Hematopoietic multipotent progenitor cell treated with erythropoietin and hydrocortisone succinate and interleukin-3 and kit ligand, for 15 days (in vitro differentiated cells): ENCODE results near the gene UBL4A.
A peak's percentile ranks its signal among the peaks of the same experiment; 100 is the strongest.

ENCODE experiments used
- DNase-seq: peaks from one replicate; pipeline ENCODE4 v3.0.0-alpha.2; 2015; ENCODE audit warnings: low spot score

UBL4A gene

DNA sequence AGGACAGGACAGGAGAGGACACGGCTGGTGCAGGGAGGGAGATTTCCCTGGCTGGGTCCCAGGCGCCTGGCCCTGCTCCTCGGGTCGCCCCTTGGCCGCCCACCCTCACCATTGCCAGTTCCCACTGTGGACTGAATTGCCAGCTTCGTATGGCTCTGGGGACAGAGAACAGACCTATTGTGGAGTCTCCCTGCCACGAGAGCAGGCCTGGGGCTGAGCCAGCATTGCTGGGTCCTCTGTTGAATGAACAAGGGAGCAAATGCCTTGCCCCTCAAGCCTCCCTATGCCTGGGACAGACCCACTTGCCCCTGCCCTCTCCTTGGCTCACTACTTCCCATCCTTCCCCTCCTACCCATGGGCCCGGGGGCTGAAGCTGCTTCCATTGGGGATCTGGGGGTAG is 24.0 kb downstream of the UBL4A start:
- DNase-seq = no peak

GRCh38 chrX:154460326-154460725 is 26.1 kb downstream of the UBL4A start:
- DNase-seq = no peak

DNA sequence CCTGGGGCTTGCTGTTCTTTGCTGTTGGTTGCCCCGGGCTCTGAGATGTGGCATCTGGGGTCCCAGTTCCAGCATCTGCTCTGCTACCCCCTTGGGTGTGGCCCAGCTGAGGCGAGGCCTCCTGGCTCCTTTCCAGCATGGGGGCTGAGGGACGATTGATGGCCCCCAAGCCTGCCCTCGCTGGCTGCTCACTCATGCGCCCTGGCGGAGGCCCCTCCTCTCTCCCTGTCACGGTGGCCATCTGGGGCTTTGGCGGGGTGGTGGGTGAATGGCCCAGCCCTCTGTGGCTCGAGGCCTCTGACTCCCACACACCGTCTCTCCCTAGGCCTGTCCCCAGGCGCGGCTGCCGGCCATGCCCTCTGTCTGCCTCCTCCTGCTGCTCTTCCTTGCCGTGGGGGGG is 26.6 kb downstream of the UBL4A start:
- no peak for DNase-seq

DNA sequence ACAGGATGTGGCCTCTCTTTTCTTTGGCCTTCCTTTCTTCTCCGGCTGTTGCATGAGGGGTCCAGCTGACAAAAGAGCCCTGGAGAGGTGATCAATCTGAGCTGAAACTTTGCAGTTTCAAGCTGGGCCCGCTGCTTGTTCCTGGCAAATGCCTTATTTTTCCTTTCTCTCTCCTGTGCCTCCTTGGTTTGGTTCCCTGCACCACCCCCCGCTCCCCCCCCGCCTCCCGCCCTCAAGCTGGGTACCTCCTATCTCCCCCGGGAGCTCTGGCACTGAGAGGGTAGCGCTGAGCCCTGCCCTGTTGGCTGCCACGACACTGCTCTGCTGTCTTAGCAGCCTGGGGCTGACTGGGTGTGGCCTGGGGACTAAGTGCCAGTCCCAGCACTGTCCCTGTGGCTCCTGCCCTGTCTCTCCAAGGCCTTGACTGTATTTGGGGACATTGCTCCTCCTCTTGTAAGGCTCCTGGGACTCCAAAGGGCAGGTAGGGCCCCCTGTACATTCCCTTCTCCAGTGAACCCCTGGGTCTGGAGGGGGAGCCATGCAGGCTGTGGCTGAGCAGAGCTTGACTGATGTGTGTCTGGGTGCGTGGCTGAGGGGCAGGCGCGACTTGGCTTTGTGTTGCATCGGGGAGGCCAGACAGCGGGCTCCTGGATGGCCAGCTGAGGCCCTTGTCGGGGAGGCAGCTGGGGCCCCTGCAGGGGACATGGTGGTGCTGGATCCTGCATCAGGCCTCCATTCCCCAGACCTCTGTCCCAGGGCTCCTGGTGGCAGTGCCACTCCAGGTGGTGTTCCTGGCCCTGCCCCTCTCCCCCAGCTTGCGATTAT is 27.2 kb downstream of the UBL4A start:
- DNase-seq = peak; percentile 54

GRCh38 chrX:154458116-154458953 is 28.1 kb downstream of the UBL4A start, which contains the start of gene PLXNA3:
Gene PLXNA3, plus strand, starts transcription at chrX:154458281. Its CDS starts 1,903 bp downstream, at chrX:154460184.
- DNase-seq = no peak

GRCh38 chrX:154457491-154458115 is 28.8 kb downstream of the UBL4A start:
- no peak for DNase-seq

DNA sequence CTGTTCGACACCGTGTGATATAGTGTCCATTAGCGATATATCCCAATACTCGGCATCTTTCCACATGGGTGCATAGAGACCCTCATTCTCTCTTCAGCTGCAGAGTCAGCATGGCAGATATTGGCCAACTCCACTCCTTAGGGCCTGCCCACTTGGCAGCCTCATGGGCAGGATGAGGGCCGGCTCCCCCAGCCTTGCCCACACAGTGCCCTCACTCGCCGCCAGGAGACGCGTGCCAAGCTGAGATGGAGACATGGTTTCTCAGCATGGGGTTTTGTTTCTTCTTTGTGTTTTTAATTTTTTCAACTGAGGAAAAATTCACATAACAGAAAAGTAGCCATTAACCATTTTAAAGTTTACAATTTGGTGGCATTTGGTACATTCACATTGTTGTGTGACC is 33.6 kb downstream of the UBL4A start:
- no peak for DNase-seq

GRCh38 chrX:154450312-154450711 is 36.1 kb downstream of the UBL4A start:
- no peak for DNase-seq

- DNase-seq = no peak
Observed at GRCh38 chrX:154449618-154450017, 36.8 kb downstream of the UBL4A start.

DNA sequence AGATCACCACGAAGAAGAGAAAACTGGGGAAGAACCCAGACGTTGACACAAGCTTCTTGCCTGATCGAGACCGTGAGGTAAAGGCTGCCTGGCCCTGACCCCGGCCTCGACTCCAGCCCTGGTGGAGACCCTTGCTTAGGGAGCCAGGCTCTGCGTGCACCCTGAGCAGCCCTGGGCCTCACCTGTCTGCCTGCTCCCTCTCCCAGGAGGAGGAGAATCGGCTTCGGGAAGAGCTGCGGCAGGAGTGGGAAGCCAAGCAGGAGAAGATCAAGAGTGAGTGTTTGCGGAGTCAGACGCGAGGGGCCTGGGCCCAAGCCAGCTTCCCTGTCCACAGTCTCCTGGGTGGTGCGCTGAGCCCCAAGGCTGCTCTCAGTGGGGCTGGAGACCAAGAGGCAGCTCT is 37.9 kb downstream of the UBL4A start:
- no peak for DNase-seq

DNA sequence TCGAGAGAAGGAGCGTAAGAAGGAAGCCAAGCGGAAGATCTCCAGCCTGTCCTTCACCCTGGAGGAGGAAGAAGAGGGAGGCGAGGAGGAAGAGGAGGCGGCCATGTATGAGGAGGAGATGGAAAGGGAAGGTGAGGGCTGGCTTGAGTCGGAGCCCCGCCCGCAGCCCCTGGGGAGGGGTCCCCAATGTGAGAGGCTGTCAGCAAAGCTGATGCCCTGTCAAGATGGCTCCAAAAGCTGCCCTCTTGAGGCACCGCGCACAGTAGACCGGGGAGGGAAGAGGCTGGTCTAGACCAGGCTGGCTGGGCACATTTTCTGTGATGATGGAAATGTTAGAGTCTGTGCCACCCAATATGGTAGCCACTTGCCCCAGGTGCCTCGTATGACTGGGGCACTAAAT is 40.0 kb downstream of the UBL4A start:
- DNase-seq = no peak

DNA sequence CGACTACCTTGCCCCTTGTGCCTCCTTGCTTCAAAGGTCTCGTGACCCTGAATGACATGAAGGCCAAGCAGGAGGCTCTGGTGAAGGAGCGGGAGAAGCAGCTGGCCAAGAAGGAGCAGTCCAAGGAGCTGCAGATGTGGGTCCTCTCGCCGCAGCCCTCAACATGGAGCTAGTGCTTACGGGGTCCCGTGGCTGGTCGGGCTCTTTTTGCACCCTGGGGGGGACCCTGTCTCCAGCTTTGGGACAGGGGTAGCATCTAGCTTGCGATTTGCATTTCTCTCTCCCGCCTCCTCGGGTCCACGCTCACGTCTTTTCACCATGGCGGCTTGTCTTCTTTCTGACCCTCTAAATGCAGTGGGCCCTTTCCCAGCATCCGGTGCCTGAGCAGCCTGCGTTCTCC is 40.6 kb downstream of the UBL4A start:
- DNase-seq = no peak

DNA sequence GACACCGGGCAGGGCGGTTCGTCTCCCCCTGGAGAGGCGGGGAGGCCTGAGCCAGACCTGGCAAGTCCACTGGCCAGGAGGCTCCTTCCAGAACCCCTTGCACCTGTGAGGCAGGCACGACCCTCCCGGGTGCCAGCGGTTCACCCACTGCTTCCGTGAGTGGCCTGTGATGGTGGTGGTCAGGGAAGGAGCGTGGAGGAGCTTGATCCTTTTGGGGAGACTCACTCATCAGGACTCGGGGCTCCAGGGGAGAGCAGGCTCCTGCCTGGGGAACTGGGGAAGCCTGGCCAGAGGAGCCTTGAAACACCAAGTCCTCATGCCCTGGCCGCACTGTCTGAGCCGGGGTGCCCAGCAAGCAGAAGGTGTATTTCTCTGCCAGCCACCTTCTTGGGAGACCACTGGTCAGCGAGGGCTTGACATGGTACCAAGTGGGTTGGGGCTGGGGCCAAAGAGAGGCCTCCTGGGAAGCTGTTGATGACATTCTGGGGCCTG is 41.6 kb downstream of the UBL4A start:
- DNase-seq = no peak

DNA sequence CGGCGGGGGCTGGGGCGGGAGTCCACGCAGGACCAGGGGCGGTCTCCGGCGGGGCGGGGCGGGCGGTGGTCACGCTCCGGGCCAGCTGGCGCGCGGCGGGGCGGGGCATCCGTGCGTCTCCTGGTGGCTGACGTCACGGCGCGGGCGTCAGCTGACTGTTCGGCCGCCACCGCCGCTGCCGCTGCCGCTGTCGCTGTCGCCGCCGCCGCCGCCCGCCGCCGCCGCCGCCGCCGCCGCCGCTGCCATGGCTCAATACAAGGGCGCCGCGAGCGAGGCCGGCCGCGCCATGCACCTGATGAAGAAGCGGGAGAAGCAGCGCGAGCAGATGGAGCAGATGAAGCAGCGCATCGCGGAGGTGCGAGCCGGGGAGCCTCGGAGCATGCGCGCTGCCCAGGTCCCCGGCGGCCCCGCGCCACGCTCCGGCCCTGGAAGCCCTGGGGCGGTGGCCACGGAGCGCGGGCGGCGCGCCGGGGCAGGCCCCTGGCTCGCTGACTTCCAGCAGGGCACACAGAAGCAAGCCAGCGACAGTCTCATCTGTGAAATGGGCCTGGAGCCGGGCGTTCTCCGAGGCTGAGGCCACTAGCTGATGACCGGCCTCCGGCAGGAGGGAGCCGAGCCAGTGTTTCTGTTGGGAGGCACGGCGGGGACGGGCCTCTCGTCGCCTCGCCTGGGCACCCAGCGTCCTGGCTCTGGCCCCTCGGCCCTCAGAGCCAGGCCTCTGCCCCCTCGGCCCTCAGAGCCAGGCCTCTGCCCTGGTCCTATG is 42.2 kb downstream of the UBL4A start, which contains the start of gene FAM50A:
FAM50A (plus strand) TSS at position 150 of the 763 bp plus-strand sequence; CDS start at position 245, 95 bp downstream.
- DNase-seq = peak; percentile 80

DNA sequence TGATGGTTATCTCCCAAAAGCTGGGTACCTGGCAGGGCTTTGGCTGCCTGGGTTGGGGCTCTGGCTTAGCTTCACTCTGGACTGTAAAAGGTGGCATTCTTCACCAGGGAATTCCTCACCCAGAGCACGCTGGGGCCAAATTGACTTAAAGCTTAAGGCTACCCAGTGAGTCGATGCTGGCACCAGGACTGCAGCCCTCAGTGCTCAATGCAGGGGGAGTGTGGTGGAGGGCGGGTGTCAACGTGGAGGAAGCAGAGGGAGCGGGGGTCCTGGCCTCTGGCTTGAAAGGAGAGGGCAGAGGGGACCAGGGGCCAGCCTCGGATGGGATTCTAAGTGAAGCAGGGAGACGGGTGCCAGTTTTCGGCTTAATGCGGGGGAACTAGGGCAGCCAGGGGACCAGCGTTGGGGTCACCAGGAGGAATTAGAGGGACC is 42.9 kb downstream of the UBL4A start:
- no peak for DNase-seq

- DNase-seq = no peak
Observed at GRCh38 chrX:154441984-154442707, 44.3 kb downstream of the UBL4A start.

DNA sequence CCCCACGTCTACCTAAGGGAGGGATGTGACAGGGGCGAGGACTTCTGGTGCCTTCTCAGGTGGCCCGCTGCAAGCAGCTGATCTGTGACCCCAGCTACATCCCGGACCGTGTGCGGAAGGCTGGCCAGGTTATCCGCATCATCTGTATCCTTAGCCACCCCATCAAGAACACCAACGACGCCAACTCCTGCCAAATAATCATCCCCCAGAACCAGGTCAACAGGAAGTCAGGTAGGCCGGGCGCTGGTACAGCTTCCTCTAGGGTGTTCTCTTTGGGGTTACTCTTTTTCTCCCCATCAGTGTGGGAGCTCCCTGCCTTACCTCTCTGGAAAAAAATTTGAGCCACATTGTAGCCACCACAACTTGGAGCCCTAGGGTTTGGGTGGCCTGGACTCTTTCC is 44.9 kb downstream of the UBL4A start:
- no peak for DNase-seq

- no peak for DNase-seq
Observed at GRCh38 chrX:154440623-154441357, 45.6 kb downstream of the UBL4A start.

GRCh38 chrX:154439841-154440240 is 46.6 kb downstream of the UBL4A start:
- DNase-seq = no peak
